Measurements from ENCODE around the gene PDE7B. TPM values are rescaled to one million over a fixed set of nuclear protein-coding genes. Genes with fewer than 3 reads are reported as not detected.

Gene PDE7B
- total and polyA plus RNA-seq, 2 donors (not counting 1 experiment from before 2014, with no cell fraction given), result 2.6 to 7.5 TPM

- no peaks in the 10 kb centered on the region for H3K9me3 Mint-ChIP-seq (ENCODE audit: insufficient read depth)
- H3K27ac ChIP-seq (ENCODE audit: low read length in 2 of 2), result no peak overlapping the region
- no peak for DNase-seq
- H3K36me3 ChIP-seq (replicated peaks in 1 of 2; ENCODE audit: control extremely low read depth in 1 of 2, control insufficient read depth in 1 of 2, extremely low read depth in 1 of 2, insufficient read depth in 2 of 2, low read length in 1 of 2), result no peaks in the 10 kb centered on the region
- no peaks in the 10 kb centered on the region for H3K9me3 ChIP-seq (ENCODE audit: control extremely low read depth in 1 of 3, control insufficient read depth in 2 of 3, insufficient read depth in 1 of 3, low read length in 2 of 3)
- H3K4me3 ChIP-seq (ENCODE audit: control extremely low read depth in 1 of 5, extremely low read depth in 1 of 5, insufficient read depth in 1 of 5, low read depth in 2 of 5, low read length in 4 of 5), result no peak overlapping the region
- peaks cover 4% of the 10 kb centered on the region for H3K27me3 Mint-ChIP-seq
- 86% methylated on average over 2 of the region's 4 CpGs for WGBS (ENCODE audit: insufficient coverage)
- no peak overlapping the region for H3K9ac ChIP-seq (ENCODE audit: low read length)
- intact Hi-C loops (cut with micrococcal nuclease), result no loop called here
- no peak overlapping the region for H3K4me3 Mint-ChIP-seq
- TF ChIP-seq EZH2 (IDR thresholded peaks at IDR 0.05; ENCODE audit: borderline replicate concordance, insufficient read depth, low read depth, low read length, poor library complexity, severe bottlenecking) (no peak), CTCF (IDR thresholded peaks at IDR 0.05) (no peak)
- H3K4me1 Mint-ChIP-seq, result peaks cover 9% of the 10 kb centered on the region
- H2AFZ ChIP-seq (ENCODE audit: insufficient read depth, low read depth, low read length, poor library complexity, severe bottlenecking), result no peak overlapping the region
- peaks cover 0 to 5% of the 10 kb centered on the region in 2 donors for H3K4me1 ChIP-seq (ENCODE audit: control insufficient read depth in 2 of 2, insufficient read depth in 2 of 2, low read length in 2 of 2)
- ATAC-seq (ENCODE audit: low read depth), result no peak
- no peak overlapping the region for H3K4me2 ChIP-seq (replicated peaks; ENCODE audit: low read depth, low read length, poor library complexity, severe bottlenecking)
- ChIA-PET CTCF (no interaction called here), POLR2A (no interaction called here)
- no peaks in the 10 kb centered on the region for H3K79me2 ChIP-seq (ENCODE audit: control insufficient read depth, insufficient read depth, low read length)
- H3K27me3 ChIP-seq (replicated peaks in 1 of 4; ENCODE audit: control extremely low read depth in 1 of 4, control insufficient read depth in 3 of 4, insufficient read depth in 4 of 4, low read length in 3 of 4), result no peaks in the 10 kb centered on the region
- no peaks in the 10 kb centered on the region for H4K20me1 ChIP-seq (ENCODE audit: control insufficient read depth, insufficient read depth, low read length, poor library complexity, severe bottlenecking)
- no peak overlapping the region for H3K27ac Mint-ChIP-seq
These were observed 36.3 kb upstream of the PDE7B start for GRCh38 chr6:135815216-135815615.

- no peak overlapping the region for H3K4me3 Mint-ChIP-seq
- CTCF ChIA-PET, result no interaction called here
- Histone ChIP-seq H3K36me3 (replicated peaks in 1 of 2; ENCODE audit: control extremely low read depth in 1 of 2, control insufficient read depth in 1 of 2, extremely low read depth in 1 of 2, insufficient read depth in 2 of 2, low read length in 1 of 2) (no peaks in the 10 kb centered on the region), H3K4me1 (ENCODE audit: control insufficient read depth in 2 of 2, insufficient read depth in 2 of 2, low read length in 2 of 2) (peaks cover 0 to 5% of the 10 kb centered on the region in 2 donors), H3K9me3 (ENCODE audit: control extremely low read depth in 1 of 3, control insufficient read depth in 2 of 3, insufficient read depth in 1 of 3, low read length in 2 of 3) (no peaks in the 10 kb centered on the region), H3K4me2 (replicated peaks; ENCODE audit: low read depth, low read length, poor library complexity, severe bottlenecking) (no peak overlapping the region), H3K4me3 (ENCODE audit: control extremely low read depth in 1 of 5, extremely low read depth in 1 of 5, insufficient read depth in 1 of 5, low read depth in 2 of 5, low read length in 4 of 5) (no peak overlapping the region), H4K20me1 (ENCODE audit: control insufficient read depth, insufficient read depth, low read length, poor library complexity, severe bottlenecking) (no peaks in the 10 kb centered on the region), H3K9ac (ENCODE audit: low read length) (no peak overlapping the region), H2AFZ (ENCODE audit: insufficient read depth, low read depth, low read length, poor library complexity, severe bottlenecking) (no peak overlapping the region), H3K27me3 (replicated peaks in 1 of 4; ENCODE audit: control extremely low read depth in 1 of 4, control insufficient read depth in 3 of 4, insufficient read depth in 4 of 4, low read length in 3 of 4) (no peaks in the 10 kb centered on the region), H3K27ac (ENCODE audit: low read length in 2 of 2) (no peak overlapping the region), H3K79me2 (ENCODE audit: control insufficient read depth, insufficient read depth, low read length) (no peaks in the 10 kb centered on the region)
- intact Hi-C loops (cut with micrococcal nuclease), result no loop called here
- H3K4me1 Mint-ChIP-seq, result peaks cover 9% of the 10 kb centered on the region
- H3K9me3 Mint-ChIP-seq (ENCODE audit: insufficient read depth), result no peaks in the 10 kb centered on the region
- DNase-seq (no peak), ATAC-seq (ENCODE audit: low read depth) (no peak)
- POLR2A ChIA-PET, result no interaction called here
- TF ChIP-seq EZH2 (IDR thresholded peaks at IDR 0.05; ENCODE audit: borderline replicate concordance, insufficient read depth, low read depth, low read length, poor library complexity, severe bottlenecking), result no peak
- TF ChIP-seq CTCF (IDR thresholded peaks at IDR 0.05), result no peak
- peaks cover 4% of the 10 kb centered on the region for H3K27me3 Mint-ChIP-seq
- 100% methylated on average over 2 of the region's 2 CpGs for WGBS (ENCODE audit: insufficient coverage)
- no peak overlapping the region for H3K27ac Mint-ChIP-seq
These were observed 34.5 kb upstream of the PDE7B start for GRCh38 chr6:135817035-135817434.
